Right forelimb (tissue), 1 donor: ENCODE measurements around the gene KCNH8.

Experiments used
- DNase-seq: peaks from one replicate; pipeline ENCODE4 v3.0.0-alpha.2; 2018

Gene KCNH8

GRCh38 chr3:19522305-19522704 is 374.0 kb downstream of the KCNH8 start:
- DNase-seq = no peak

DNA sequence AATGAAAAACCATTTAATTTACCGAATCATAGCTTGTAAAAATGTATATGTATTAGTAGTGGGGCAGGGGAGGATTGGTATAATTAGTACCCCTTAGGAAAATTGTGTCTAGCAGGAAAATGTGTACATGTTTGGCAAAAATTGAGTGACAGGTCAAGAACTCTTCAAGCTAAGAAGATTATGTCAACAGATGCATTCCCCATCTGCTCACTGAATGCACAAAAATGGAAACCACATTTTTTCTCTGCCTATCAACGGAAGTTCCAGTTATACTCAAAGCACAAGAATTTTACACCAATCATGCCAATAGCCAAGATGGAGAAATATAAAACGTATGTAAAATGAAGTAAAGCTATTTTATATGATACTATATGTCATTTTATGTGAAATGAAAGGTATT is 377.8 kb downstream of the KCNH8 start:
- no peak for DNase-seq

- DNase-seq = no peak
Measured at GRCh38 chr3:19527746-19528145, 379.4 kb downstream of the KCNH8 start.

DNA sequence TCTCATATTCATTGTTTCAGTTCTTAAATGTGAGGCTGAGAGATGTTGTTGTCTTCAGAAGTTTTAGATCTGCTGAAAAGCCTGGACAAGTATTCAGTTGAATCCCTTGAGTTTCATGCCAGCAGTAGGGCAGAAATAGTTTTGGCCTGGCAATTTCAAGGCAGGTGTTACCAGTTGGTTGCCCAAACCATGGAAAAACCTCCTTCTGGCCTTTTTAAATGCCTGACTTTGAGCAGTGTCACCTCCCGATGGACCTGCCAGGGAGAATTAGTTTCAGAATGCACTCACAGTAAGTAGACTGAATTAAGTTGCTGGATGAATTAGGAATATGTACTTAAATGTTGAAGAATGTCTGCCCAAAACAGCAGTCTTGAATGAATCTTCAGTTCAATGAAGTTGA is 383.1 kb downstream of the KCNH8 start:
- DNase-seq = no peak

GRCh38 chr3:19539518-19540392 is 391.4 kb downstream of the KCNH8 start:
- DNase-seq = no peak

DNA sequence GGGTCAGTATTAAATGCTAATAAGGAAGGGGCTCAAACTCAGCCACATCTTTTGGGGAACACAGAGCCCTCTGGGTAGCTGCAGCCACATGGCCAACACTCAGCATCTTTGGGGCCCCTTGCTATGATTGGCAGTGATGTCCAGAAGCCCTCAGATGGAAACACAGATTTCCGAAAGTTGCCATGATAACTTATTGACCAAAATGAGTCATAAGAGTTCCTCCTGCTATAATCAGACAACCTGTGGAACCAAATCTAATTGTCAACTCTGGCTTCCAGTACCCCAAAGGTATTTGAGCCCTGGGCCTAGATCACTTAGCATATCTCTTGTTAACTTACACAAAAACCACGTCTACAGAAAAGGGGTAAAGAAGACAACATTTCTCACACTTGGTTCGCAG is 392.2 kb downstream of the KCNH8 start:
- no peak for DNase-seq

- no peak for DNase-seq
Measured at GRCh38 chr3:19541284-19541683, 393.0 kb downstream of the KCNH8 start.

GRCh38 chr3:19543212-19543841 is 395.0 kb downstream of the KCNH8 start:
- no peak for DNase-seq

DNA sequence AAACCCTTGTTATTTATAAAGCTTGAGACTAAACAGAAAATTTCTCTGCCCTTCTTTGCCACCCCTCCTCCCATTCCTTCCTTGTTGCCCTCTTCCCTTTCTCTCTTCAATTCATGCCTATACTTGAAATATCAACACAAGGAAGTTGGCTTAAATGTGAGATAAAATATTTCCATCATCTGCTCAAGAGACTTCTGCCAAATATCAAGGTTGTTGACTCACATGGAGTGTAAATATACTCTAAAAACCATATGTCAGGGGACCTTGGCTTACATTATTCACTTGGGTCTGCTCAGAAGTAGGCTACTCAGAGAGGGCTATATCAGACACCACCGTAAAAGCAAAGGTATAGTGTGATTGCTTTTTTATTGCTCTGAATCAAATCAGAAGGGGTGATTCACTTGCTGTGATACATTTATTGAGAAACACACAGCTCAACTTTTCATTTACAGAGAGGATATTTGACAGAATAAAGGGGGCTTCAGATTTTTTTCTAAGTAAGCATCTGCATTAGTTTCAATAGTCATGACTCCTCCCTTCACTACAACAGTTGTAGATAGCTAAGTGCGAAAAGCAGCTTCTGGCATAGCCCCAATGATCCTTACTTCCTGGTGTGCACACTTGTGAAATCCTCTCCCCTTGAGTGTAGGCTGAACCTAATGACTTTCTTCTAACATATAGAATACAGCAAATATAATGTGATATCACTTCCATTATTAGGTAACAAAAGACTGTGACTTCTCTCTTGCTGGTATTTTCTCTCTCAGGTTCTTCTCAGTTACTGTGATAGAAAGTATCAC is 399.6 kb downstream of the KCNH8 start:
- no peak for DNase-seq

- no peak for DNase-seq
Measured at GRCh38 chr3:19559724-19560442, 411.6 kb downstream of the KCNH8 start.

GRCh38 chr3:19573644-19574043 is 425.3 kb downstream of the KCNH8 start:
- DNase-seq = no peak

- DNase-seq = no peak
Measured at GRCh38 chr3:19574268-19574667, 426.0 kb downstream of the KCNH8 start.

- DNase-seq = no peak
Measured at GRCh38 chr3:19576343-19576742, 428.0 kb downstream of the KCNH8 start.
